Stomach (tissue), 9 donors: ENCODE measurements around the gene SIGLEC14. TPM values are rescaled to one million over a fixed set of nuclear protein-coding genes. Genes with fewer than 3 reads are reported as not detected.
A peak's percentile ranks its signal among the peaks of the same experiment; 100 is the strongest.

Experiments
- DNase-seq, 2 donors: peaks; one replicate each; pipeline versions ENCODE4 v3.0.0 to v3.0.0-alpha.2; 2013 to 2019
- H3K27ac ChIP-seq, 5 donors: fragments of 200-600 bp in 4 of 5; sonication (generic) in 4 of 5; one replicate each; pipeline ENCODE4 v1.5.1; 2013 to 2019; ENCODE audit warnings: mild to moderate bottlenecking in 1 of 5, moderate library complexity in 1 of 5
- H3K27me3 ChIP-seq, 3 donors: fragments of 200-600 bp; sonication (generic); one replicate each; pipeline ENCODE4 v1.5.1; 2017 to 2019; ENCODE audit warnings: mixed run types in 1 of 3
- H3K36me3 ChIP-seq, 4 donors: fragments of 200-600 bp; sonication (generic); 1 replicate in 3 of 4; 2 replicates in 1 of 4; pipeline ENCODE4 v1.5.1; 2016 to 2019
- H3K4me1 ChIP-seq, 4 donors: fragments of 200-600 bp; sonication (generic); one replicate each; pipeline ENCODE4 v1.5.1; 2016 to 2019
- H3K4me3 ChIP-seq, 4 donors: fragments of 200-600 bp; sonication (generic) in 3 of 4; one replicate each; pipeline ENCODE4 v1.5.1; 2016 to 2019; ENCODE audit warnings: mild to moderate bottlenecking in 1 of 4
- H3K9me3 ChIP-seq, 4 donors: fragments of 200-600 bp; sonication (generic); one replicate each; pipeline ENCODE4 v1.5.1; 2016 to 2019
- EP300 ChIP-seq: sonication (generic); formaldehyde crosslinking; IDR thresholded peaks from one replicate; pipeline ENCODE4 v1.6.1; 2017; ENCODE audit warnings: antibody characterized with exemption
- POLR2A ChIP-seq, 4 donors: fragments of 450-650 bp; IDR thresholded peaks; one replicate each; pipeline ENCODE4 v1.6.1; 2016; ENCODE audit warnings: antibody characterized with exemption in 4 of 4, control low read depth in 2 of 4, mild to moderate bottlenecking in 1 of 4, moderate library complexity in 1 of 4
- POLR2AphosphoS5 ChIP-seq, 3 donors: sonication (generic); formaldehyde crosslinking; IDR thresholded peaks; one replicate each; pipeline ENCODE4 v1.6.1; 2016; ENCODE audit warnings: antibody characterized with exemption in 3 of 3
- WGBS, 5 donors: extraction: QIAGEN DNeasy Blood & Tissue Kit in 3 of 5; methylation state at CpG; one replicate each; pipeline versions ENCODE4 v1.1.5 to v1.1.7; 2013 to 2018; 5-methylcytosine and 5-hydroxymethylcytosine counted together
- intact Hi-C: fragments of 100-400 bp; cut with DNase I; formaldehyde crosslinking; loops from one replicate; pipeline ENCODE4 v1.15.1; 2023; ENCODE audit warnings: low total_unique reads
- polyA plus RNA-seq, 3 donors: library from polyadenylated mRNA; stranded (reverse); fragments of 200-250 nt; gene quantifications; one replicate each; pipeline ENCODE4 v1.2.3, GENCODE V29; 2013
- total RNA-seq, 5 donors: library from RNA; depleted of rRNA; stranded (reverse); fragments of >200 nt; gene quantifications; one replicate each; pipeline versions ENCODE4 v1.1.0 to v1.2.3, GENCODE V29; 2014 to 2016
- TF ChIP-seq, protein P1 (sequence below), 7 experiments: fragments of 450-650 bp in 4 of 7; fragments of 200-600 bp in 3 of 7; sonication (generic) in 3 of 7; IDR thresholded peaks; one replicate each; pipeline ENCODE4 v1.5.1; 2016 to 2019; ENCODE audit warnings: antibody characterized with exemption in 7 of 7, control low read depth in 2 of 7, mild to moderate bottlenecking in 1 of 7
- donor health status: healthy with polysubstance abuse.
- donor health status: Bipolar disorder and iron deficiency.
- donor health status: healthy.

SIGLEC14 gene
- total and polyA plus RNA-seq, 8 donors: 0.55 to 5.4 (median 2.0) TPM; not detected in 3

DNA sequence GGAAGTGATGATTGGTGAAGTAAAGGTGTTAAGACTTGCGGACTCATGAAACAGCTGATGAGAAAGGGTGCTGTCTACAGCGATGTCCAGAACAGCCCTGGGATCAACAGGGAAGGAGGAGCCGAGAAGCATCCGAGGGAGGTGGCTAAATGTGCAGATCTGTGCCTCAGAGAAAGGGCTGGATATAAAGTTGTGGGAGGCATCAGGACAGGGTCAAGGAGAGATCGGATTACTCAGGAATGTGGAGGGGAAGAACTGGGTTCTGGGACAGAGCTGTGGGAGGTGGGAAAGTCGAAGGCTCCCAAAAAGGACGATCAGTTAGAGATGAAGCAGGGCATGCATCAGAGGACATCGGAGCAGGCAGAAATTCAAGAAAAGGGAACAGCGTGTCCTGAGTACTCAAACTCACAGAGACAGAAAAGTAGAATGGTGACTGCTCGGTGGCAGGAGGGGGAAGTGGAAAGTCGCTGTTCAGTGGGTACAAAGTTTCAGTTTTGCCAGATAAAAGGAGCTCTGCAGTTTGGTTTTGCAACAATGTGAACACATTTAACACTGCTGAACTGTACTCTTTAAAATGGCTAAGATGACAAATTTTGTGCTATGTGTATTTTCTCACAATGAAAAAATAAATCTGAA lies 1.9 kb downstream of the SIGLEC14 start:
- peak overlapping the region in 1 of 5 donors; percentile 25 for H3K27ac ChIP-seq
- peaks cover 0 to 6% (median 0%) of the 10 kb centered on the region in 4 donors for H3K4me1 ChIP-seq
- intact Hi-C loops: no loop called here
- TF ChIP-seq POLR2AphosphoS5 (IDR thresholded peaks at IDR 0.05): no peak
- TF ChIP-seq, protein P1, sequence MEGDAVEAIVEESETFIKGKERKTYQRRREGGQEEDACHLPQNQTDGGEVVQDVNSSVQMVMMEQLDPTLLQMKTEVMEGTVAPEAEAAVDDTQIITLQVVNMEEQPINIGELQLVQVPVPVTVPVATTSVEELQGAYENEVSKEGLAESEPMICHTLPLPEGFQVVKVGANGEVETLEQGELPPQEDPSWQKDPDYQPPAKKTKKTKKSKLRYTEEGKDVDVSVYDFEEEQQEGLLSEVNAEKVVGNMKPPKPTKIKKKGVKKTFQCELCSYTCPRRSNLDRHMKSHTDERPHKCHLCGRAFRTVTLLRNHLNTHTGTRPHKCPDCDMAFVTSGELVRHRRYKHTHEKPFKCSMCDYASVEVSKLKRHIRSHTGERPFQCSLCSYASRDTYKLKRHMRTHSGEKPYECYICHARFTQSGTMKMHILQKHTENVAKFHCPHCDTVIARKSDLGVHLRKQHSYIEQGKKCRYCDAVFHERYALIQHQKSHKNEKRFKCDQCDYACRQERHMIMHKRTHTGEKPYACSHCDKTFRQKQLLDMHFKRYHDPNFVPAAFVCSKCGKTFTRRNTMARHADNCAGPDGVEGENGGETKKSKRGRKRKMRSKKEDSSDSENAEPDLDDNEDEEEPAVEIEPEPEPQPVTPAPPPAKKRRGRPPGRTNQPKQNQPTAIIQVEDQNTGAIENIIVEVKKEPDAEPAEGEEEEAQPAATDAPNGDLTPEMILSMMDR (IDR thresholded peaks at IDR 0.05): no peak
- no peak for TF ChIP-seq EP300
- no peak for TF ChIP-seq POLR2A (IDR thresholded peaks at IDR 0.05)
- peak overlapping the region in 2 of 4 donors; percentile 14 to 33 for H3K4me3 ChIP-seq
- WGBS, 5 donors: 38 to 53% (median 47%) methylated on average over 10 to 11 of the region's 11 CpGs
- no peaks in the 10 kb centered on the region for H3K9me3 ChIP-seq
- DNase-seq: no peak
- peaks cover 0 to 3% (median 0%) of the 10 kb centered on the region in 4 donors for H3K36me3 ChIP-seq
- peaks cover 0 to 38% (median 0%) of the 10 kb centered on the region in 3 donors for H3K27me3 ChIP-seq

DNA sequence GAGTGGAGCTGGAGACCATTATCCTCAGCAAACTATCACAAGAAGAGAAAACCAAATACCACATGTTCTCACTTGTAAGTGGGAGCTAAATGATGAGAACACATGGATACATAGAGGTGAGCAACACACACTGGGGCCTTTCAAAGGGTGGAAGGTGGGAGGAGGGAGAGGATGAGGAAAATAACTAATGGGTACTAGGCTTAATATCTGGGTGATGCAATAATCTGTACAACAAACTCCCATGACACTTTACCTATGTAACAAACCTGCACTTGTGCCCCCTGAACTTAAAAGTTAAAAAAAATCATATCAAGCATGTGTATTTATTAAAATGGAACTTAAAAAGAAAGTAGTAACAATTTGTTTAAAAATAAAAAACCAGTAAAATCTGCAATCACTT lies 5.0 kb downstream of the SIGLEC14 start:
- no peak for TF ChIP-seq EP300
- TF ChIP-seq, protein P1 (IDR thresholded peaks at IDR 0.05): no peak
- no peak for TF ChIP-seq POLR2A (IDR thresholded peaks at IDR 0.05)
- no peak for TF ChIP-seq POLR2AphosphoS5 (IDR thresholded peaks at IDR 0.05)
- H3K9me3 ChIP-seq: peaks cover 0 to 6% (median 0%) of the 10 kb centered on the region in 4 donors

DNA sequence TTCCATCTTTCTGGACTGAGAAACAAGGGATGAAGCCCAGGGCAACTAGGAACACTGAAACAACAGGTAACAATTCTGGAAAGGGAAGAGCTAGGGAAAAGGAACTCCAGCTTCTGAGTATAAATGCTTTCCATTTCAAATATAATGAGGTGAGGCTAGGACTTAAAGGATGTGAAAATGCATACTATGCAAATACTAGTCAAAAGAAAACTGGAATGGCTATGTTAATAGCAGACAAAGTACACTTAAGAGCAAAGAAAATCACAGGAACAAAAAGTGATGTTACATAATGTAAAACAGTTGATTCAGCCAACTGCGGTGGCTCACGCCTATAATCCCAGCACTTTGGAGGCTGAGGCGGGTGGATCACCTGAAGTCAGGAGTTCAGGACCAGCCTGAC lies 6.2 kb downstream of the SIGLEC14 start:
- peaks cover 0 to 3% (median 0%) of the 10 kb centered on the region in 4 donors for H3K36me3 ChIP-seq
- 75 to 94% (median 84%) methylated on average over 3 of the region's 3 CpGs for WGBS, 5 donors
- H3K27me3 ChIP-seq: peaks cover 0 to 46% (median 0%) of the 10 kb centered on the region in 3 donors
- intact Hi-C loops: no loop called here
- H3K4me1 ChIP-seq: peaks cover 0 to 6% (median 0%) of the 10 kb centered on the region in 4 donors
- no peak overlapping the region for H3K27ac ChIP-seq
- peaks cover 0 to 12% (median 0%) of the 10 kb centered on the region in 4 donors for H3K9me3 ChIP-seq
- no peak for DNase-seq
- TF ChIP-seq, protein P1 (IDR thresholded peaks at IDR 0.05): no peak
- no peak for TF ChIP-seq POLR2AphosphoS5 (IDR thresholded peaks at IDR 0.05)
- no peak overlapping the region for H3K4me3 ChIP-seq

More for the DNA sequence above, 5.0 kb downstream of the SIGLEC14 start:
- DNase-seq: no peak
- H3K4me1 ChIP-seq: peaks cover 0 to 6% (median 0%) of the 10 kb centered on the region in 4 donors
- no peak overlapping the region for H3K4me3 ChIP-seq
- peaks cover 0 to 3% (median 0%) of the 10 kb centered on the region in 4 donors for H3K36me3 ChIP-seq
- intact Hi-C loops: no loop called here
- H3K27ac ChIP-seq: no peak overlapping the region
- H3K27me3 ChIP-seq: peaks cover 0 to 45% (median 0%) of the 10 kb centered on the region in 3 donors

DNA sequence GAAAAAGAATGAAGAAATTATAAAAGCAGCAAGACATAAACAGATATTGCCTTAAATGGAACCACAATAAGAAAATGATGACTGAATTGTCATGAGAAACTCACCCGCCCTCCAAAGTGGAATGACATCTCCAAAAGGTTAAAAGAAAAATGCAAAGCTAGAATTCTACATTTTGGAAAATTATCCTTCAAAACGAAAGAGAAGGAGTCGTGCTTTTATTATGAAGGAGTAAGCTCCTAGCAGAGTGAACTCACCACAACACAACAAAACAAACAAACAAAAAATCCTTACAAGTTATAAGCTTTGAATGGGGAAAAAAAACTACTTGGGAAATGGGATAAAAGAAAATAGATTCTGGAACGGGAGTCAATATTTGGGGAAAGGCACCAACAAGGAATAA lies 6.7 kb downstream of the SIGLEC14 start:
- Histone ChIP-seq H3K9me3 (peaks cover 0 to 12% (median 0%) of the 10 kb centered on the region in 4 donors), H3K4me3 (no peak overlapping the region), H3K27ac (no peak overlapping the region), H3K27me3 (peaks cover 0 to 46% (median 0%) of the 10 kb centered on the region in 3 donors), H3K36me3 (peaks cover 0 to 3% (median 0%) of the 10 kb centered on the region in 4 donors), H3K4me1 (peaks cover 0 to 6% (median 0%) of the 10 kb centered on the region in 4 donors)
- intact Hi-C loops: no loop called here
- 71 to 79% (median 73%) methylated on average over 4 of the region's 4 CpGs for WGBS, 5 donors
- no peak for DNase-seq
- TF ChIP-seq, protein P1 (IDR thresholded peaks at IDR 0.05): no peak
- TF ChIP-seq POLR2AphosphoS5 (IDR thresholded peaks at IDR 0.05) (no peak), POLR2A (IDR thresholded peaks at IDR 0.05) (no peak), EP300 (no peak)
